Stomach (tissue), 9 donors: ENCODE results near the gene ENO3. TPM values are rescaled to one million over a fixed set of nuclear protein-coding genes. Genes with fewer than 3 reads are reported as not detected.

Experiments
- DNase-seq, 2 donors: peaks; one replicate each; pipeline versions ENCODE4 v3.0.0 to v3.0.0-alpha.2; 2013 to 2019
- H3K27ac ChIP-seq, 5 donors: fragments of 200-600 bp in 4 of 5; sonication (generic) in 4 of 5; one replicate each; pipeline ENCODE4 v1.5.1; 2013 to 2019; ENCODE audit warnings: mild to moderate bottlenecking in 1 of 5, moderate library complexity in 1 of 5
- H3K27me3 ChIP-seq, 3 donors: fragments of 200-600 bp; sonication (generic); one replicate each; pipeline ENCODE4 v1.5.1; 2017 to 2019; ENCODE audit warnings: mixed run types in 1 of 3
- H3K36me3 ChIP-seq, 4 donors: fragments of 200-600 bp; sonication (generic); 1 replicate in 3 of 4; 2 replicates in 1 of 4; pipeline ENCODE4 v1.5.1; 2016 to 2019
- H3K4me1 ChIP-seq, 4 donors: fragments of 200-600 bp; sonication (generic); one replicate each; pipeline ENCODE4 v1.5.1; 2016 to 2019
- H3K4me3 ChIP-seq, 4 donors: fragments of 200-600 bp; sonication (generic) in 3 of 4; one replicate each; pipeline ENCODE4 v1.5.1; 2016 to 2019; ENCODE audit warnings: mild to moderate bottlenecking in 1 of 4
- H3K9me3 ChIP-seq, 4 donors: fragments of 200-600 bp; sonication (generic); one replicate each; pipeline ENCODE4 v1.5.1; 2016 to 2019
- CTCF ChIP-seq, 7 experiments: fragments of 450-650 bp in 4 of 7; fragments of 200-600 bp in 3 of 7; sonication (generic) in 3 of 7; IDR thresholded peaks; one replicate each; pipeline ENCODE4 v1.5.1; 2016 to 2019; ENCODE audit warnings: antibody characterized with exemption in 7 of 7, control low read depth in 2 of 7, mild to moderate bottlenecking in 1 of 7
- EP300 ChIP-seq: sonication (generic); formaldehyde crosslinking; IDR thresholded peaks from one replicate; pipeline ENCODE4 v1.6.1; 2017; ENCODE audit warnings: antibody characterized with exemption
- POLR2A ChIP-seq, 4 donors: fragments of 450-650 bp; IDR thresholded peaks; one replicate each; pipeline ENCODE4 v1.6.1; 2016; ENCODE audit warnings: antibody characterized with exemption in 4 of 4, control low read depth in 2 of 4, mild to moderate bottlenecking in 1 of 4, moderate library complexity in 1 of 4
- POLR2AphosphoS5 ChIP-seq, 3 donors: sonication (generic); formaldehyde crosslinking; IDR thresholded peaks; one replicate each; pipeline ENCODE4 v1.6.1; 2016; ENCODE audit warnings: antibody characterized with exemption in 3 of 3
- WGBS, 5 donors: extraction: QIAGEN DNeasy Blood & Tissue Kit in 3 of 5; methylation state at CpG; one replicate each; pipeline versions ENCODE4 v1.1.5 to v1.1.7; 2013 to 2018; 5-methylcytosine and 5-hydroxymethylcytosine counted together
- intact Hi-C: fragments of 100-400 bp; cut with DNase I; formaldehyde crosslinking; loops from one replicate; pipeline ENCODE4 v1.15.1; 2023; ENCODE audit warnings: low total_unique reads
- polyA plus RNA-seq, 3 donors: library from polyadenylated mRNA; stranded (reverse); fragments of 200-250 nt; gene quantifications; one replicate each; pipeline ENCODE4 v1.2.3, GENCODE V29; 2013
- total RNA-seq, 5 donors: library from RNA; depleted of rRNA; stranded (reverse); fragments of >200 nt; gene quantifications; one replicate each; pipeline versions ENCODE4 v1.1.0 to v1.2.3, GENCODE V29; 2014 to 2016
- donor health status: healthy with polysubstance abuse.
- donor health status: Bipolar disorder and iron deficiency.
- donor health status: healthy.

Gene ENO3
- total and polyA plus RNA-seq, 8 donors, result 1.8 to 12.1 (median 9.3) TPM; not detected in 1

- peaks cover 56 to 65% (median 64%) of the 10 kb centered on the region in 4 donors for H3K36me3 ChIP-seq
- H3K27ac ChIP-seq, result peak overlapping the region; percentile 91 to 100 (median 95)
- intact Hi-C loops, result no loop called here
- peak overlapping the region; percentile 70 to 91 (median 84) for H3K4me3 ChIP-seq
- no peak for TF ChIP-seq CTCF (IDR thresholded peaks at IDR 0.05)
- no peak for TF ChIP-seq POLR2A (IDR thresholded peaks at IDR 0.05)
- no peak for TF ChIP-seq EP300
- TF ChIP-seq POLR2AphosphoS5 (IDR thresholded peaks at IDR 0.05), result no peak
- no peaks in the 10 kb centered on the region for H3K27me3 ChIP-seq
- WGBS, 5 donors, result 0 to 1% (median 1%) methylated on average over 29 of the region's 29 CpGs
- peaks cover 50 to 71% (median 70%) of the 10 kb centered on the region in 4 donors for H3K4me1 ChIP-seq
- no peaks in the 10 kb centered on the region for H3K9me3 ChIP-seq
- peak in 1 of 2 donors; percentile 83 for DNase-seq
These were observed 10.2 kb upstream of the ENO3 start for GRCh38 chr17:4940555-4941318.

GRCh38 chr17:4941319-4941610, 9.7 kb upstream of the ENO3 start:
- H3K9me3 ChIP-seq, result no peaks in the 10 kb centered on the region
- no peaks in the 10 kb centered on the region for H3K27me3 ChIP-seq
- DNase-seq, result no peak
- no peak for TF ChIP-seq POLR2AphosphoS5 (IDR thresholded peaks at IDR 0.05)
- no peak for TF ChIP-seq CTCF (IDR thresholded peaks at IDR 0.05)
- WGBS, 5 donors, result 20 to 37% (median 31%) methylated on average over 4 of the region's 4 CpGs
- H3K4me1 ChIP-seq, result peaks cover 55 to 76% (median 75%) of the 10 kb centered on the region in 4 donors
- peak overlapping the region in 4 of 5 donors; percentile 91 to 100 (median 96) for H3K27ac ChIP-seq
- intact Hi-C loops, result no loop called here
- H3K4me3 ChIP-seq, result peak overlapping the region; percentile 70 to 91 (median 84)
- H3K36me3 ChIP-seq, result peaks cover 58 to 66% (median 65%) of the 10 kb centered on the region in 4 donors

- no peaks in the 10 kb centered on the region for H3K9me3 ChIP-seq
- intact Hi-C loops, result no loop called here
- H3K27me3 ChIP-seq, result no peaks in the 10 kb centered on the region
- WGBS, 5 donors, result 73 to 82% (median 75%) methylated on average over 13 of the region's 13 CpGs
- peak overlapping the region in 2 of 4 donors; percentile 91 to 100 for H3K4me3 ChIP-seq
- TF ChIP-seq POLR2A (IDR thresholded peaks at IDR 0.05), result no peak
- TF ChIP-seq POLR2AphosphoS5 (IDR thresholded peaks at IDR 0.05), result no peak
- no peak for TF ChIP-seq CTCF (IDR thresholded peaks at IDR 0.05)
- H3K36me3 ChIP-seq, result peaks cover 46 to 56% (median 55%) of the 10 kb centered on the region in 4 donors
- no peak for DNase-seq
- H3K4me1 ChIP-seq, result peaks cover 61 to 82% (median 81%) of the 10 kb centered on the region in 4 donors
- H3K27ac ChIP-seq, result peak overlapping the region in 3 of 5 donors; percentile 5 to 100 (median 53)
These were observed 8.0 kb upstream of the ENO3 start for GRCh38 chr17:4942760-4943508.

- Histone ChIP-seq H3K36me3 (peaks cover 41 to 51% (median 50%) of the 10 kb centered on the region in 4 donors), H3K4me1 (peaks cover 49 to 70% (median 69%) of the 10 kb centered on the region in 4 donors), H3K9me3 (no peaks in the 10 kb centered on the region), H3K4me3 (peak overlapping the region in 2 of 4 donors; percentile 100), H3K27ac (peak overlapping the region; percentile 72 to 100 (median 97)), H3K27me3 (no peaks in the 10 kb centered on the region)
- no peak for TF ChIP-seq POLR2A (IDR thresholded peaks at IDR 0.05)
- no peak for TF ChIP-seq CTCF (IDR thresholded peaks at IDR 0.05)
- no peak for DNase-seq
- 22 to 29% (median 27%) methylated on average over 3 of the region's 3 CpGs for WGBS, 5 donors
- intact Hi-C loops, result no loop called here
These were observed 6.8 kb upstream of the ENO3 start for GRCh38 chr17:4944163-4944553.
